Stimulated activated CD8-positive, alpha-beta memory T cell treated with anti-CD3 and anti-CD28 coated beads, Interleukin-4, amount 100 ng/mL, for 24 hours (primary cell): ENCODE results near the gene CSH2.
"Not testable (repeated sequence)": the region's sequence is repeated elsewhere in the genome, so short reads cannot be mapped to it uniquely, and the experiment has no call there.

ENCODE experiments used
- DNase-seq: peaks from one replicate; pipeline ENCODE4 v3.0.0-alpha.2; 2020; ENCODE audit warnings: low read depth

CSH2 gene

DNA sequence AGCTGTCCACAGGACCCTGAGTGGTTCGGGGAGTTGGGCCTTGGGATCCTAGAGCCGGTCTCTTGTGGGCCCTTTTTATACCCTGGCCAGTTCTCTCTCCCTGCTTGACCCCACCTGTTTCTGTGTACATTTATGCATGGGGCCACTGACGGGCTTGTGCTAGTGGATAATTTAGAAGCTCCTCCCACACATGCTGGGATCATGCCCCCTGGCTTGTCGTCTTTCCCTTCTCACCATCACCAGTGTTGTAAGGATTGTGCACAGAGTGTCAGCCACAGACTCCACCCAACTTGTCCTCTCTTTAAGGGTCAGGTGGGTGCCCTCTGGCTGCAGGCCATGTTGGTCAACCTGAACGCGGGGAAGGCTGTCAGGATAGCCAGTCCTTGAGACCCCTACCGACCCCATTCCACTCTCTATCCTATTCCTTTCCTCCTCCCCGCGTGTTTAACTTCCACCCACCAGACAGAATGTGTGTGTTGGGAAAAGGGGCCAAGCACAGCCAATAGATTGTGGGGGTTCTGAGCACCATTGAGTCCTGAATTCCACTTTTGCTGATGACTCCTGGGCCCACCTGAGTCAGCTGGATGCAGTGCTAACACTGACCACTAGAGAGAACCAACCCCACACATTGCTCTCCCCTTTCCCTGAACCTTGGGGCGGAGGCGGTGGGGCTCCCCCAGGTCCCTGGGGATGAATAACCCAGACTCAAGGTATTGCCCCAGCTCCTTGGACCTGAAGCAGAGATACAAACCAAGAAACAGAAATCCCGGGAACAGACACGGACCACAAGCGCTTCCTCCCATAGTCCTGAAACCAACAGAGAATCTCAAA lies 23.3 kb upstream of the CSH2 start, which contains the start of gene CSH1:
Gene CSH1 (minus strand): TSS at position 51 of the 831 bp plus-strand sequence. CDS start 63 bp downstream, outside the sequence.
- not testable (repeated sequence) for DNase-seq

- not testable (repeated sequence) for DNase-seq
Observed at GRCh38 chr17:63894821-63895220, 21.3 kb upstream of the CSH2 start.

DNA sequence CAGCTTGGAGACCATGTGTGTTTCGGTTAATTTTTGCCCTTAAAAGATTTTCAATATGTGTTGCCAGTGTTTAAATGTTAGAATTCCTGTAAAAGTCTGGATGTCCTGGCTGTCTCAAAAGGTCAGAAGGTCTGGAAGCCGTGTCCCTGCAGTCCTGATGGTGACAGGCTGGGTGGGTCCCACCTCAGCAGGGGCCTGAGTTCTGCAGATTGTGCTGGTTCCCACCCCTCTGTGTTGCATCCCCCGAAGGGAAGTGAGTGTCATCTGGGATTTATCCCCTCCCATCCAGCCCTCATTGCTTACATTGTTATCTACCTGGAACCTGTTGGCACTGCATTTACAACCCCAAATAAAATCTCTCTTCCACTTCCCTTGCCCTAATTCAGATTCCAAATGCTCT lies 20.5 kb upstream of the CSH2 start:
- DNase-seq, result not testable (repeated sequence)

- not testable (repeated sequence) for DNase-seq
Observed at GRCh38 chr17:63892316-63893037, 19.0 kb upstream of the CSH2 start.

GRCh38 chr17:63889026-63889848 lies 15.8 kb upstream of the CSH2 start:
- DNase-seq, result not testable (repeated sequence)

- DNase-seq, result not testable (repeated sequence)
Observed at GRCh38 chr17:63885119-63885518, 11.6 kb upstream of the CSH2 start.

DNA sequence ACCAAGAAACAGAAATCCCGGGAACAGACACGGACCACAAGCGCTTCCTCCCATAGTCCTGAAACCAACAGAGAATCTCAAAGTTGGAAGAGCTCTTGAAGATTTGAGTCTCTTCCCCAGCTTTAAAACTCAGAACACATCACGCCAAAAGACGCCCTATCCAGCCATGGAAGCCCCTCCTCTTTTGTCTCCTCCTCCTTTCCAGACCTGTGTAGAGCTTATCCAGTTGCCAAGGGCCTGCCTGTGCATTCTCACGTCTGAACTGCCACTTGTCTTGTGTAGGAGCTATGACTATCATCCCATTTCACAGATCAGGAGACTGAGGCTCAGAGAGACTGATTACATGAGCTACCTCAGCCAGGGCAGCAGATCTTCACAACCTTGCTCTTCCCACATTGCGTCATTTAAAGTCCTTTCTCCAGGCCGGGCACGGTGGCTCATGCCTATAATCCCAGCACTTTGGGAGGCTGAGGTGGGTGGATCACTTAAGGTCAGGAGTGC lies 9.2 kb upstream of the CSH2 start:
- not testable (repeated sequence) for DNase-seq

DNA sequence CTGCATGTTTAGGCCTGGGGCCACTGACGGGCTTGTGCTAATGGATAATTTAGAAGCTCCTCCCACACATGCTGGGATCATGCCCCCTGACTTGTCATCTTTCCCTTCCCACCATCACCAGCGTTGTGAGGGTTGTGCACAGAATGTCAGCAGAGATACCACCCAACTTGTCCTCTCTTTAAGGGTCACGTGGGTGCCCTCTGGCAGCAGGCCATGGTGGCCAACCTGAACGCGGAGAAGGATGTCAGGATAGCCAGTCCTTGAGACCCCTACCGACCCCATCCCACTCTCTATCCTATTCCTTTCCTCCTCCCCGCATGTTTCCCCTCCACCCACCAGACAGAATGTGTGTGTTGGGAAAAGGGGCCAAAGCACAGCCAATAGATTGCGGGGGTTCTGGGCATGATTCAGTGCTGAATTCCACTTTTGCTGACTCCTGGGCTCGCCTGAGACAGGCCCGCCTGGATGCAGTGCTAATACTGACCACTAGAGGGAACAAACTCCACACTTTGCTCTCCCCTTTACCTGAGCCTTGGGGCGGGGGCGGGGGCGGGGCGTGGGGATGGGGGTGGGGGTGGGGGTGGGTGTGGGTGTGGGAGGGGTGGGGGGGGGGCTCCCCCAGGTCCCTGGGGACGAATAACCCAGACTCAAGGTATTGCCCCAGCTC lies 8.6 kb upstream of the CSH2 start, which contains the start of gene GH2:
Gene GH2 (minus strand): TSS at position 10 of the 667 bp plus-strand sequence. CDS start 143 bp downstream, outside the sequence.
- peak; percentile 24 for DNase-seq

GRCh38 chr17:63881337-63881736 lies 7.9 kb upstream of the CSH2 start:
- DNase-seq, result not testable (repeated sequence)

- DNase-seq, result no peak
Observed at GRCh38 chr17:63880706-63881105, 7.2 kb upstream of the CSH2 start.

GRCh38 chr17:63878413-63878812 lies 4.9 kb upstream of the CSH2 start:
- DNase-seq, result not testable (repeated sequence)

DNA sequence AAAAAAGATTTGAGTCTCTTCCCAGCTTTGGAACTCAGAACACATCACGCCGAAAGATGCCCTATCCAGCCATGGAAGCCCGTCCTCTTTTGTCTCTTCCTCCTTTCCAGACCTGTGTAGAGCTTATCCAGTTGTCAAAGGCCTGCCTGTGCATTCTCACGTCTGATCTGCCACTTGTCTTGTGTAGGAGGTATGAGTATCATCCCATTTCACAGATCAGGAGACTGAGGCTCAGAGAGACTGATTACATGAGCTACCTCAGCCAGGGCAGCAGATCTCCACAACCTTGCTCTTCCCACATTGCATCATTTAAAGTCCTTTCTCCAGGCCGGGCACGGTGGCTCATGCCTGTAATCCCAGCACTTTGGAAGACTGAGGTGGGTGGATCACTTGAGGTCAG lies 1.2 kb upstream of the CSH2 start:
- not testable (repeated sequence) for DNase-seq

GRCh38 chr17:63874061-63874626 lies 667 bp upstream of the CSH2 start:
- DNase-seq, result not testable (repeated sequence)

- DNase-seq, result not testable (repeated sequence)
Observed at GRCh38 chr17:63871646-63872365, 1.7 kb downstream of the CSH2 start.

DNA sequence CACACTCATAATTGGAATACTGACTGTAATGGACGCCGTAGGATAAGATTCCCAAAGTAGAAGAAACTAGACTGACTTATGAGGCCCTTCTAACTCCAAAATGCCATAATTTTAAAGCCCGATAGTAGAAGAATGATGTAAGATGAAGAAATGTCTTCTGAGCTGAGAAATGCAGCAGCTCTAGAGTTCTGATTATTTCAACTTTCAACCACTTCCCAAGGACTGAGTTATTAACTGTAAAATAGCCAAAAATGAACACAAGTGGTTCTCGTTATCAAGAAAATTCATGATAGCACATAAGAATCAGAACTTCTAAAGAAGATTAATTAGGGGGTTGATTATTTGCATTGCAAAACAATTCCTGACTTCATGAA lies 3.2 kb downstream of the CSH2 start:
- not testable (repeated sequence) for DNase-seq

GRCh38 chr17:63869491-63870291 lies 3.8 kb downstream of the CSH2 start:
- not testable (repeated sequence) for DNase-seq

GRCh38 chr17:63866625-63867024 lies 6.9 kb downstream of the CSH2 start:
- DNase-seq, result not testable (repeated sequence)

- DNase-seq, result no peak
Observed at GRCh38 chr17:63859257-63859656, 14.2 kb downstream of the CSH2 start.

DNA sequence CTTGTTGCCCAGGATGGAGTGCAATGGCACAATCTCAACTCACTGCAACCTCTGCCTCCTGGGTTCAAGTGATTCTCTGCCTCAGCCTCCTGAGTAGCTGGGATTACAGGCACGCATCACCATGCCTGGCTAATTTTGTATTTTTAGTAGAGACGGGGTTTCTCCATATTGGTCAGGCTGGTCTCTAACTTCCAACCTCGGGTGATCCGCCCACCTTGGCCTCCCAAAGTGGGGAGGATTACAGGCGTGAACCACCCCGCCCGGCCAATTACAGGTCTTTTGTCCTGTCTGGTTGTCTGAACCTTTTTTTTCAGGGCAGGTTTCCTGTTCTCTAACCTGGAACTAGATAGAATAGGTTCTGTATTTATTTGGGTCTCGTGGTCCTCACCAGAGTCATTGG lies 17.1 kb downstream of the CSH2 start:
- not testable (repeated sequence) for DNase-seq
